ENCODE measurements around the gene SPTLC2. TPM values are rescaled to one million over a fixed set of nuclear protein-coding genes. Genes with fewer than 3 reads are reported as not detected.

SPTLC2 gene
- total RNA-seq, 1 donor from 2014 or later: 37.3 TPM

- no peak for DNase-seq
Observed at GRCh38 chr14:77622366-77622961, 6.0 kb upstream of the SPTLC2 start.

GRCh38 chr14:77620222-77620870 lies 3.9 kb upstream of the SPTLC2 start:
- no peak for DNase-seq

GRCh38 chr14:77618381-77618970 lies 2.0 kb upstream of the SPTLC2 start:
- DNase-seq: no peak

DNA sequence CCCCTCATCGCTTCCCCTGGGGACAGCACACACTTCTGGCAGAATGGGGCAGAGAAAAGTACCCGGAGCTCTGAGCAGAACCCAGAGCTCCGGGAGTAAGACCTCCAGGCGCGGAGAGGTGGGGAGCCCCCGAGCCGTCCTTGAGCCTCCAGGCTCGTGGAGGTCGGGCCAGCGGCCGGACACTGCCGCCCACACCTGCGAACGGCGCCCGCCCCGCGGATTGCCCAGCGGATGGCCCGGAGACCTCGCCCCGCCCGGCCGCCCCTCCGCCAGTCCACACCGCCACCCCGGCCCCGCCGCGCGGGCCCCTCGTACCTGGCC lies 344 bp downstream of the SPTLC2 start:
- DNase-seq: no peak

- DNase-seq: peak; percentile 17
Observed at GRCh38 chr14:77615361-77616132, 890 bp downstream of the SPTLC2 start.

GRCh38 chr14:77613201-77613600 lies 3.2 kb downstream of the SPTLC2 start:
- no peak for DNase-seq

- no peak for DNase-seq
Observed at GRCh38 chr14:77612011-77612620, 4.3 kb downstream of the SPTLC2 start.

GRCh38 chr14:77610553-77610952 lies 5.9 kb downstream of the SPTLC2 start:
- DNase-seq: no peak

GRCh38 chr14:77609922-77610321 lies 6.5 kb downstream of the SPTLC2 start:
- no peak for DNase-seq

- no peak for DNase-seq
Observed at GRCh38 chr14:77607741-77608302, 8.6 kb downstream of the SPTLC2 start.

GRCh38 chr14:77605392-77605972 lies 11.0 kb downstream of the SPTLC2 start:
- no peak for DNase-seq

- no peak for DNase-seq
Observed at GRCh38 chr14:77603654-77604255, 12.7 kb downstream of the SPTLC2 start.

DNA sequence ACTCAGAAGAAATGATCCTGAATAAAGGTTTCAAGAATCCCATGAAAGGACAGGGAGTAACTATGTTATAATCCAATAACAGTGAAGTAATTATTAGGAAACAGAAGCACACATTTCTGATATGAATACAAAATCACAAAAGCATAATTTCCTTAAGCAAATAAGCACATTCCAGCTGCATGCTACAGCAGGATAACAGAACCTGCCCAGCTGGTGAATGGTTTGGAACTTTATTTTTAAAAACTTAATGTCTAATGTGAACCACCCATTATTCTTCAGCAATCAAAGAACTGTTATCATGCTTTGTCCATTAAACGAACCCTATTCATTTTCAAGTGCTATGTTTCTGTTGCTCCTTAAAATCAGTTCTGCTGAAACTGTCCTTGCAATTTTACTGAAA lies 13.4 kb downstream of the SPTLC2 start:
- no peak for DNase-seq

- no peak for DNase-seq
Observed at GRCh38 chr14:77601846-77602619, 14.4 kb downstream of the SPTLC2 start.

DNA sequence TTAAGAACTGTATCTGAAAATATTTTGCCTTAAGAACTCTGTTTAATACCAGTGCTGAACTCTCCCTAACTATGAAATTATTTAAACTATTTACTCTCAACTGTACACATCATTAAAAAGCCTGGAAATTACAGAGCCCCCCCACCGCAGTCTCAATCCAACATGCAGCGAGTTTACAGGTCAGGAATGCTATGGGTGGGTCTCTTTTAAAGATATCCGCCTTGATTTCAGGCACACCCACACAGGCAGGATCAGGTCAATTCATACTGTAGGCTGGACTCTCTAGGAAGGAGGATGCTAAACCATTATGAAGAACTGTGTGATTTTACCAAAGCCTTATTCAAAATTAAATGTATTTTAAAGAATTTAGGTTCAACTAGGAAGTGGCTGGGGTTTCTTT lies 16.5 kb downstream of the SPTLC2 start:
- no peak for DNase-seq

GRCh38 chr14:77598366-77599070 lies 17.9 kb downstream of the SPTLC2 start:
- DNase-seq: no peak

- DNase-seq: no peak
Observed at GRCh38 chr14:77593501-77593961, 22.9 kb downstream of the SPTLC2 start.

GRCh38 chr14:77590845-77591485 lies 25.5 kb downstream of the SPTLC2 start:
- DNase-seq: peak; percentile 21

- DNase-seq: no peak
Observed at GRCh38 chr14:77589099-77589498, 27.3 kb downstream of the SPTLC2 start.
